DMS53 (cell line): ENCODE measurements around the gene APOL6.
A peak's percentile ranks its signal among the peaks of the same experiment; 100 is the strongest.
"Not testable (repeated sequence)": the region's sequence is repeated elsewhere in the genome, so short reads cannot be mapped to it uniquely, and the experiment has no call there.

ENCODE experiments used
- DNase-seq: peaks from one replicate; lab custom pipeline; 2025; lab: John Stamatoyannopoulos, UW

The APOL6 gene

GRCh38 chr22:35618427-35619223 is 29.6 kb upstream of the APOL6 start:
- DNase-seq, result no peak

- DNase-seq, result no peak
Measured at GRCh38 chr22:35619336-35620094, 28.7 kb upstream of the APOL6 start.

- DNase-seq, result peak; percentile 35
Measured at GRCh38 chr22:35620624-35621251, 27.5 kb upstream of the APOL6 start.

GRCh38 chr22:35621451-35621850 is 26.8 kb upstream of the APOL6 start:
- DNase-seq, result no peak

- DNase-seq, result peak; percentile 89
Measured at GRCh38 chr22:35622191-35622913, 25.9 kb upstream of the APOL6 start.

- not testable (repeated sequence) for DNase-seq
Measured at GRCh38 chr22:35623885-35624284, 24.4 kb upstream of the APOL6 start.

- no peak for DNase-seq
Measured at GRCh38 chr22:35624547-35624946, 23.7 kb upstream of the APOL6 start.

GRCh38 chr22:35625763-35626432 is 22.3 kb upstream of the APOL6 start:
- DNase-seq, result no peak

- DNase-seq, result peak; percentile 69
Measured at GRCh38 chr22:35627267-35628041, 20.8 kb upstream of the APOL6 start.

- no peak for DNase-seq
Measured at GRCh38 chr22:35628732-35629131, 19.5 kb upstream of the APOL6 start.

- no peak for DNase-seq
Measured at GRCh38 chr22:35629406-35630216, 18.6 kb upstream of the APOL6 start.

- peak; percentile 1 for DNase-seq
Measured at GRCh38 chr22:35630387-35630793, 17.9 kb upstream of the APOL6 start.

GRCh38 chr22:35630891-35631290 is 17.4 kb upstream of the APOL6 start:
- DNase-seq, result no peak

GRCh38 chr22:35631597-35631996 is 16.6 kb upstream of the APOL6 start:
- DNase-seq, result peak; percentile 65

- DNase-seq, result no peak
Measured at GRCh38 chr22:35632935-35633334, 15.3 kb upstream of the APOL6 start.

GRCh38 chr22:35633520-35633919 is 14.7 kb upstream of the APOL6 start:
- no peak for DNase-seq

GRCh38 chr22:35634015-35634414 is 14.2 kb upstream of the APOL6 start:
- DNase-seq, result no peak

GRCh38 chr22:35634943-35635540 is 13.2 kb upstream of the APOL6 start:
- peak; percentile 1 for DNase-seq

GRCh38 chr22:35637254-35637653 is 11.0 kb upstream of the APOL6 start:
- no peak for DNase-seq

GRCh38 chr22:35638001-35638400 is 10.2 kb upstream of the APOL6 start:
- DNase-seq, result no peak
